ENCODE results near the gene ZSCAN5B.

DNA sequence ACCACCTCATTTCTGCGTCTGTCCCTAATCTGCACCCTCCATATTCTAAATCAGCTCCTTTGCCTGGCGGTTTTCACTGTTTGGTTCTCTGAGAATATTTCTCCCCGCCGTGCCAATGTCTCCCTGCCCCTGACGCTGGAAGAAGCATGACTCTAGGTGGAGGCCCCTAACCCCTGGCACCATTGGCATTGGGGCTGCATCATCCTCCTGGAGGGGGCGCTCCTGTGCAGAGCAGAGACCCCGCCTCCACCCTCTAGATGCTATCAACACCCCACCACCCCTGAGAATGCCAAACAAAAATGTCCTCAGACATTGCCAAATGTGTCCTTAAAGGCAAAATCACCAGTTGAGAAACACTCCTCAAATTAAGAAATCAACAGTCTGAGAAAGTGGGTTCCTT, 6.5 kb downstream of the ZSCAN5B start:
- TF ChIP-seq POLR2A (IDR thresholded peaks at IDR 0.05; ENCODE audit: low read depth, low read length) = no peak
- TF ChIP-seq POLR2AphosphoS5 (IDR thresholded peaks at IDR 0.05; ENCODE audit: low read depth, low read length) = no peak

All from GM12892 (cell line).